Stimulated activated CD4-positive, alpha-beta T cell treated with anti-CD3 and anti-CD28 coated beads, TNF-alpha, amount 100 ng/mL, for 4 hours (primary cell): Measurements from ENCODE around the gene INKA2.

Experiments
- DNase-seq, 3 experiments: peaks; one replicate each; pipeline ENCODE4 v3.0.0-alpha.2; 2020; ENCODE audit warnings: low read depth in 3 of 3

INKA2 gene

GRCh38 chr1:111739194-111739924 lies at the start of gene INKA2:
TSS of gene INKA2 (minus strand) at chr1:111739395. CDS start at chr1:111739242, 153 bp downstream.
- peak; percentile 37 to 59 (median 45) for DNase-seq

DNA sequence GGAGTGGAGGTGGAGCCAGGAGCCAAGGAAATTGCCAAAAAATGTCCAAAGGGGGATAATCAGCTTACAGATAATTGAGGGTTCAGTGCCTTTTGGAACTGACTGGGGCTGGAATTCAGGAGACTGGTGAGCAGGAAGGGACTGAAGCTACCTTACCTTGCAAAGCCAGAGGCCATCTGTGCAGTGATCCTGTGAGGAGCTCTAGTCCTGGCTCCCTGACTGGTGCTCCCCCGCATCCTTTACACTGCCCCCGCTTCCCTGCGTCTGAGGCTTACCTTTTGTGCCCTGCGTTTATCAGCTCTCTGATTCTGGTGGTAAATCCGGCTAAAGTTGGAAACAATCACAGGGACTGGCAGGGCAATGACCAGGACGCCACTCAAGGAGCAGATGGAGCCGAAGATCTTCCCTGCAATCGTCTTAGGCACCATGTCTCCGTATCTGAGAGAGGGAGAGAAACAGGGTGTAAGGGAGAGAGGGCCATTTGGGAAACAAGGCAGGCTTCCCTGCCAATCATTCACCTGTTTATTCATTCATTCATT lies 47.5 kb upstream of the INKA2 start:
- no peak for DNase-seq

GRCh38 chr1:111784273-111784901 lies 45.2 kb upstream of the INKA2 start:
- no peak for DNase-seq

DNA sequence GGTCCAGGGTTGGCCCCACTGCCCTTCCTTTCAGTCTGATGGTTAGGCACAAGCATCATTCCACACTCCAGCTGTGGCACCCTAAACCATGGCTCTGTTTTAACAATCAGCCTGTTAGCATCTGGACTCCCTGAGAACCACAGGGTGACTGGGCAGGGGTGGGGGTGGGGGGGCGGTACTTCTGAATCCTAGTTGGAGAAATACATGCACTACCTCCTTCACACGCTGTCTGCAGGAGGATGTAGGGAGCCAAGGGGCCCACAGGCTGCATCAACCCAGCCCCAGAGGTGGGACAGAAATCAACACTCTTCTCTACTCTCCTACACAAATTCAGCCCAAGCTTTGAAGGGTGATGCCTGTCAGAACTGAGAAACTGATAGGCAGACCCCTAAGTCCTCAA lies 40.4 kb upstream of the INKA2 start:
- DNase-seq: no peak

GRCh38 chr1:111778541-111779051 lies 39.4 kb upstream of the INKA2 start:
- DNase-seq: no peak

DNA sequence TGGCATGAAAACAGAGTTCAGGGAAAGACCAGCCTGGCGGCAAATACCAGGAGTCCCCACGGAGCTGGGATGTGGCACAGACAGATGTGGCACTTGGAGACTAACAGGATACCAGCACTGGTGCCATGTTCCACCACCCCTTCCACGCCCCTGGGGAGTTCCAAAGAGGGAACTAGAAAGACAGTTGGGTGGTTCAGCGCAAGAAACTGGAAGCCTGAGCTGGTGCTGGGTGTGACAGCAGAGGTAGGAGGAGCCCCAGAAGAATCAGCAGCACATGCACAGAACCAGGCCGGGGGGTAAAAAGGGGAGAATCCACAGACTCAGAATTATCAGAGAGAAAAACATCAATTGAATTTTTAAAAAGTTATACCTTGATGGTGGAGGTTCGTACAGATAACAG lies 38.9 kb upstream of the INKA2 start:
- no peak for DNase-seq

DNA sequence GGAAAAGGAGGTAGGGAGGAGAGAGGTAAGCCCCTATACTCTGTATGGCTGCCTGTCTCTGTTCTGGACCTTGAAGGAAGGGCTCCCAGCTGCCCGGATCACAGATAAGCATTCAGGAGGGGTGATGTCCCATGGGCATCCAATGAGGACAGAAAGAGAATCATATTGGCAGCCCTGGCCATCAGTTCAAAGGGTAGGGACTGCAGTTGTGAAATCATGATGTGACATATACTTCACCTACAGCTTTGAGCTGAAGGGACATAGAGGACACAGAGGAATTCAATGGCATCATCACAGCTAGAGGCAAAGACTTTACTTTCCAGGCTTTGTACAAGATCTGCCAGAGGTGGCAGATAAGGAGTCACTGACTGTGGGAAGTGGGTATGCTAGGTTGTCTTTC lies 38.1 kb upstream of the INKA2 start:
- no peak for DNase-seq

DNA sequence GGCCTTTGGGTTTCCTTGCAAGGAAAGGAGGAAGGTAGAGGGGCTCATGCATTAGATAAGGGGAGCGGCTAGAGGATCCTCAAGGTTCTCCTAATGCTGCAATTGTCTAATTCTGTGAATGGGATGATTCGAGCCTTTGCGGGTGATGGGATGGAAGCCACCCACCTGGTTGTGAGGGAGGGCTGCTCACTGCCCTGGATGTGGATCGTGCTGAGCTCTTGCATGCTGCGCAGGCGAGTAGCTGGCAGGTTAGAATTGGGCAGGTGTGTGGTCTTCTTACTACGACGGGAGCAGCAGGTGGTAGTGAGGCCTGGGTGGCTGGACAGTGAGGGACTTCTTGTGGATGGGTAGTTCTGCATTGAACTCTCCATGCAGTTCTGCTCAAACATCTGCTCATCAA lies 37.7 kb upstream of the INKA2 start:
- no peak for DNase-seq

- no peak for DNase-seq
These were observed 37.2 kb upstream of the INKA2 start for GRCh38 chr1:111776391-111776790.

DNA sequence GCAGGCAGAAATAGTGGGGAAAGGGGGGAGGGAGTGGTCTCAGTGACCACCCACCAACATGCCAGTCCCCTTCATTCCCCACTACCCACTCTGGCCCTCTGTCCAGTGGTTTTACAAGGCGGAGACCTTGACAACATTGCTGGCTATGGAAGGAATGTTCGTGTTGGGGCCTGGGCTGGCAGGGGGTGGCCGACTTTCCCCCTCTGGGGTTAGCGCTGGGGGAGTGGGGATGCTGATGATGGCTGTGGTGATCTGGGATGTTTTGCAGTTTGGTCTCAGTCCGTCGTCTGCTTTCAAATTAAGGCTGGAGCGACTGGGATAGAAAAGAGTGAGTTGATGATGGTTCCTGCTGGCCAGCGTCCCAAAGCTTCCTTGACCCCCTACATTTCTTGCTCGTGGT lies 36.8 kb upstream of the INKA2 start:
- no peak for DNase-seq

DNA sequence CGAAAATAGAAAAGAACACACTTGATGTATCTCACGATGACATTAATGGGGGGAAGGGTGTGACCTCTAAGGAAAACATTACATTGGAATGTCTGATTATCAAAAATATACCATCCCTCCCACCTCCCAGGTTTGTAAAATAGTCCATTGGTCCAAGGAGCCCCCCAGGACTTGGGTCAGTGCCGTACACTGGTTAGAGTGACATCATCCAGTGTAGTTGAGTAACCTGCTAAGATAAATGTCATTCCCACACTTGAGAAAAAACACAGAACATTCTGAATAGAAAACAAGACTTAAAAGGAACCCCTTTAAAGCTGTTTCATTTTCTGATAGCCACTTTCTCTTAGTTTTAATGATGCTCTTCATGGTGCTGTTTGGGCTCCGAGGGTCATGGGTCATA lies 31.7 kb upstream of the INKA2 start:
- no peak for DNase-seq

- DNase-seq: peak in 2 of 3 experiments; percentile 7 to 34
These were observed 30.4 kb upstream of the INKA2 start for GRCh38 chr1:111769517-111770146.

- no peak for DNase-seq
These were observed 29.4 kb upstream of the INKA2 start for GRCh38 chr1:111768625-111769024.

DNA sequence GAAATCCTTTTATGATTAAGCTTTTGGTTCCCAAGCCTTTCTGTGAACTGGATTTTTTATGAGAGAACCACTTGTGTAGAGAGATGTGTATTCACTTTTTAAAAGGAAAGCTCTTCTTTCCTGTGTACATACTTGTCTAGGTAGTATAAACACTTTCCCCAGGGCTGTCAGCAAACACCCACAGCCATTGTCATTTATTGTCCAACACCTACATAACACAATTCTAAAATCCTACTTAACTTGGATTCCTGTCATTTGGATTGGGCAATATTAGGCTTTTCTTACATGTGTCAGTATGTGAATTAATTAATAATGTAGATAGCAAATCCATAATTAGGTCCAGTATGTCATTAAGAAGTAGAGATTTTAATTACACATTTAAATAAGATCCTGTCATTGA lies 28.8 kb upstream of the INKA2 start:
- DNase-seq: no peak

- DNase-seq: no peak
These were observed 23.1 kb upstream of the INKA2 start for GRCh38 chr1:111762332-111762731.

- DNase-seq: no peak
These were observed 22.5 kb upstream of the INKA2 start for GRCh38 chr1:111761717-111762116.

- DNase-seq: no peak
These were observed 19.2 kb upstream of the INKA2 start for GRCh38 chr1:111758373-111758772.

DNA sequence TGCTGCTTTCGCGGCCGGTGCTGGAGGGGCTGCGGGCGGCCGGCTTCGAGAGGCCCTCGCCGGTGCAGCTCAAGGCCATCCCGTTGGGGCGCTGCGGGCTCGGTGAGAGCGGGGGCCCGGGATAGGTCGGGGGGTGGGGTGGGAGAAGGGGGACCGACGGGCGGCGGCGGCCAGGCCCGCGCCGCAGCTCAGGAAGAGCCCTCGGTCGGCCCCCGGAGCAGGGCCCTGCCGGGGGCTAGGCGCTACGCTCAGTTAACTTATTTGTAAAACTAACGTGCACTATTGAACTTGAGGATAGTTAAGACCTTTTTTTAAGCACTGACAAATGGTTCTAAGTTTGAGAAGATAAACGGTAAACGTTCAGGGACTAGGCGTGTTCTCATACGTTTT lies 16.9 kb upstream of the INKA2 start:
- no peak for DNase-seq

GRCh38 chr1:111755331-111756123 lies 16.3 kb upstream of the INKA2 start, which contains the start of gene DDX20:
TSS of gene DDX20 (plus strand) at chr1:111755901. CDS start at chr1:111755925, 24 bp downstream.
- peak; percentile 86 to 88 (median 87) for DNase-seq

DNA sequence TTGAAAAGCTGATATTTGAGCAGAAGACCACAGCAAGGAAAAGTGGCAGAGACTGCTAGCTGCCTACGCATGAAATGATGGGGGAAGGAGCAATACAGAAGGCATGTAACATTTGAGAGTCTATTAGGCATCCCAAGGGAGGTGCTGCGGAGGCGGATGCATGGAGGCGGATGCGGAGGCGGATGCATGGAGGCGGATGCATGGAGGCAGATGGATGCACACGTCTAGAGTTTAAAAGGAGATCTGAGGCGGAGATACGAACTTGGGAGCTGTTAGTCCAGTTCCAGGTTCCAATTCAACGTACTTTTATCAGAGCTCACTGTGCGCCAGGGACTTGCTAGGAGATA lies 15.8 kb upstream of the INKA2 start:
- DNase-seq: no peak

DNA sequence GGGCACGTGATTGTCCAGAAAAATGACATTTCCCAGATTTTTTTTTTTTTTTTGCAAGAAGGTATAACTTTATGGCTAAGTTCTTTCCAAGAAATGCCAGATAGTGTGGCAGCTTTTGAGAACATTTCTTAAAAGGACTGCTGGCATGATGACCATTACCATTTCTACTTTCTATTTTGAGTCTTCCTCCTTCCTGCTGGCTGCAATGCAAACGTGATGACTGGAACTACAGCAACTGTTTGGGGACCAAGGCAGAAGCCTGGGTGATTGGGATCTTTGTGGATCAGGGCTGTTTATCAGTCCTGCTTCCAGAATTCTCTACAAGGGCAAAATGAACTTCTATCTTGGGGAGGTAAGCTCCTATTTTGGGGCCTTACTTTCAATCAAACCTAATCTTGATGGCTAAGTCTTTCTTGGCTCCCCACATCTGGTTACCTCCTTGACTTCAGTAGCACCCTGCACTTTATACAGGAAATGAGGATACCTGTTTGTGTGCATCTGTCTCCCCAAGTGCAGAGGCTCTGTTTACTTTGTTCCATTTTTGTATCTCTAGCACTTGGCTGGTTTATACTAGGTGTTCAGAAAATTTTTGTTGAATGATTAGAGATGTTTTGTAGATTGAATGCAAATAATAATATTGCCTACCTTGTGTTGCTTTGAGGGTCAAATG lies 12.8 kb upstream of the INKA2 start:
- no peak for DNase-seq
